Ishikawa (cell line): Measurements from ENCODE around the gene MAP3K1.

ENCODE experiments used
- EGR1 ChIP-seq: IDR thresholded peaks from 2 replicates; pipeline ENCODE4 v1.6.1; 2012
- EP300 ChIP-seq: IDR thresholded peaks from 2 replicates; pipeline ENCODE4 v1.6.1; 2012; ENCODE audit warnings: borderline replicate concordance
- FOXM1 ChIP-seq: IDR thresholded peaks from 2 replicates; pipeline ENCODE4 v1.6.1; 2012; ENCODE audit warnings: low read depth, borderline replicate concordance
- NFIC ChIP-seq: IDR thresholded peaks from 2 replicates; pipeline ENCODE4 v1.6.1; 2012
- RAD21 ChIP-seq: IDR thresholded peaks from 2 replicates; pipeline ENCODE4 v1.6.1; 2012; ENCODE audit warnings: low read depth
- TAF1 ChIP-seq: IDR thresholded peaks from 2 replicates; pipeline ENCODE4 v1.6.1; 2012; ENCODE audit warnings: low read depth, mild to moderate bottlenecking
- TCF12 ChIP-seq: IDR thresholded peaks from 2 replicates; pipeline ENCODE4 v1.6.1; 2012; ENCODE audit warnings: low read depth
- YY1 ChIP-seq: IDR thresholded peaks from 2 replicates; pipeline ENCODE4 v1.6.1; 2012; ENCODE audit warnings: low read depth
- TF ChIP-seq, protein P1 (sequence below): IDR thresholded peaks from 2 replicates; pipeline ENCODE4 v1.6.1; 2012; ENCODE audit warnings: low read depth, mild to moderate bottlenecking
- TF ChIP-seq, protein P2 (sequence below): IDR thresholded peaks from 2 replicates; pipeline ENCODE4 v1.6.1; 2012
- TF ChIP-seq, protein P3 (sequence below): IDR thresholded peaks from 2 replicates; pipeline ENCODE4 v1.6.1; 2012

DNA sequence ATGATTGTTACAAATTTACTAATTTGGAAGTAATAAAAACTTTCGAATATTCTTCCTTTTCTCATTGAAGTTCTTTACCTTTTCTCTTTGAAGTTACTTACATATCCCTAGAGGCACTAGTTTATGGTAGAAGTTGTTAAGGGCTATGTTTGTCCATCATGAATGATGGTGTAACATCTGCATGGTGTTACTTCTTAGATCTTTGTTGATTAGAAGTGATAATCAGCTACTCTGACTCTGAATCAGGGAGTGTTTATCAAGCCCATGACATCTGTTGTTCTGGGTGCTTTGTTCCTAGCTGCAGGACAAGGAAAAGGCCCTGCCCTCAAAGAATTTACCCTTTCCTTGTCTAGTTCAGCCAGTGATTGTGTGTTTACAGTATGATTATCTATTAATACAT lies 32.9 kb downstream of the MAP3K1 start:
- TF ChIP-seq FOXM1 (no peak), EP300 (no peak), TAF1 (no peak), RAD21 (no peak), EGR1 (no peak), NFIC (no peak), TCF12 (no peak), YY1 (no peak)
- TF ChIP-seq, protein P1, sequence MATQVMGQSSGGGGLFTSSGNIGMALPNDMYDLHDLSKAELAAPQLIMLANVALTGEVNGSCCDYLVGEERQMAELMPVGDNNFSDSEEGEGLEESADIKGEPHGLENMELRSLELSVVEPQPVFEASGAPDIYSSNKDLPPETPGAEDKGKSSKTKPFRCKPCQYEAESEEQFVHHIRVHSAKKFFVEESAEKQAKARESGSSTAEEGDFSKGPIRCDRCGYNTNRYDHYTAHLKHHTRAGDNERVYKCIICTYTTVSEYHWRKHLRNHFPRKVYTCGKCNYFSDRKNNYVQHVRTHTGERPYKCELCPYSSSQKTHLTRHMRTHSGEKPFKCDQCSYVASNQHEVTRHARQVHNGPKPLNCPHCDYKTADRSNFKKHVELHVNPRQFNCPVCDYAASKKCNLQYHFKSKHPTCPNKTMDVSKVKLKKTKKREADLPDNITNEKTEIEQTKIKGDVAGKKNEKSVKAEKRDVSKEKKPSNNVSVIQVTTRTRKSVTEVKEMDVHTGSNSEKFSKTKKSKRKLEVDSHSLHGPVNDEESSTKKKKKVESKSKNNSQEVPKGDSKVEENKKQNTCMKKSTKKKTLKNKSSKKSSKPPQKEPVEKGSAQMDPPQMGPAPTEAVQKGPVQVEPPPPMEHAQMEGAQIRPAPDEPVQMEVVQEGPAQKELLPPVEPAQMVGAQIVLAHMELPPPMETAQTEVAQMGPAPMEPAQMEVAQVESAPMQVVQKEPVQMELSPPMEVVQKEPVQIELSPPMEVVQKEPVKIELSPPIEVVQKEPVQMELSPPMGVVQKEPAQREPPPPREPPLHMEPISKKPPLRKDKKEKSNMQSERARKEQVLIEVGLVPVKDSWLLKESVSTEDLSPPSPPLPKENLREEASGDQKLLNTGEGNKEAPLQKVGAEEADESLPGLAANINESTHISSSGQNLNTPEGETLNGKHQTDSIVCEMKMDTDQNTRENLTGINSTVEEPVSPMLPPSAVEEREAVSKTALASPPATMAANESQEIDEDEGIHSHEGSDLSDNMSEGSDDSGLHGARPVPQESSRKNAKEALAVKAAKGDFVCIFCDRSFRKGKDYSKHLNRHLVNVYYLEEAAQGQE = no peak
- TF ChIP-seq, protein P2, sequence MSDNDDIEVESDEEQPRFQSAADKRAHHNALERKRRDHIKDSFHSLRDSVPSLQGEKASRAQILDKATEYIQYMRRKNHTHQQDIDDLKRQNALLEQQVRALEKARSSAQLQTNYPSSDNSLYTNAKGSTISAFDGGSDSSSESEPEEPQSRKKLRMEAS = no peak
- TF ChIP-seq, protein P3, sequence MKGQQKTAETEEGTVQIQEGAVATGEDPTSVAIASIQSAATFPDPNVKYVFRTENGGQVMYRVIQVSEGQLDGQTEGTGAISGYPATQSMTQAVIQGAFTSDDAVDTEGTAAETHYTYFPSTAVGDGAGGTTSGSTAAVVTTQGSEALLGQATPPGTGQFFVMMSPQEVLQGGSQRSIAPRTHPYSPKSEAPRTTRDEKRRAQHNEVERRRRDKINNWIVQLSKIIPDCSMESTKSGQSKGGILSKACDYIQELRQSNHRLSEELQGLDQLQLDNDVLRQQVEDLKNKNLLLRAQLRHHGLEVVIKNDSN = no peak
